Activated effector memory CD4-positive, alpha-beta T cell treated with Interleukin-2 at 50 U/mL for 16 hours (primary cell): ENCODE measurements around the gene KIAA1328.
A peak's percentile ranks its signal among the peaks of the same experiment; 100 is the strongest.
"Not testable (repeated sequence)": the region's sequence is repeated elsewhere in the genome, so short reads cannot be mapped to it uniquely, and the experiment has no call there.

ENCODE experiments used
- DNase-seq: peaks from one replicate; pipeline ENCODE4 v3.0.0-alpha.2; 2020

Gene KIAA1328

GRCh38 chr18:36828630-36829361, at the start of gene KIAA1328, which contains the start of gene TPGS2:
Gene KIAA1328 (plus strand): TSS chr18:36829127. CDS start chr18:36829139, 12 bp downstream.
Gene TPGS2 (minus strand): TSS chr18:36829002. CDS start chr18:36828767, 235 bp downstream.
- peak; percentile 85 for DNase-seq

DNA sequence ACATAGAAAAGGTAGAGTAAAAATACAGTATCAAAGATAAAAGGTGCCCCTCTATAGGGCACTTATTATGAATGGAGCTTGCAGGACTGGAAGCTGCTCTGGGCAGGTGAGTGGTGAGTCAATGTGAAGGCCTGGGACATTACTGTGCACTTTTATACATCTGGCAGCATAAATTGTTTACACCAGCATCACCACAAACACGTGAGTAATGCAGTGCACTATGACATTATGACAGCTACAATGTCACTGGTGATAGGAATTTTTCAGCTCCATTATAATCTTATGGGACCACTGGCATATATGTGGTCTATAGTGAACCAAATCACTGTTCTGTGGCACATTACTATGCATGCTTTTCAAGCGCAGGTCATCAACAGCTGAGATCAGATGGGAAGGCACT, 48.2 kb upstream of the KIAA1328 start:
- DNase-seq: no peak

GRCh38 chr18:36782710-36783109, 46.2 kb upstream of the KIAA1328 start:
- no peak for DNase-seq

GRCh38 chr18:36783792-36784191, 45.1 kb upstream of the KIAA1328 start:
- no peak for DNase-seq

DNA sequence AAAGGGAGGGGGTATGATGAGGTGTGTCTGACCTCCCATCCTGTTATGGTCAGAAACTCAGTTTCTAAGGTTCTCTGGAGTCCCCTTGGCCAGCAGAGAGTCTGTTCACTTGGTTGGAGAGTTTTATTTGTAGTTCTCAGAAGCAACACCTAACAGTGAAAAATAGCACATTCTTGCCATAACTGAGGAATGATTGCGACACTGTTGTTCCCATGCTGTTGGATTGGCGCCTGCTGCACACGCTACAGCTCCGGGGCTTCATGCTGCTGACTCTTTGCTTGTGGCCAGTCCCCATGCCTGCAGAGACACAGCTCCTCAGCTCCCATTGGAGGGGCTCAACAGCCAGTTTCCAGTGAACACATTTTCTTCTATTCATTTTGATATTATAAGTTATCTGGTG, 42.2 kb upstream of the KIAA1328 start:
- DNase-seq: no peak

- DNase-seq: no peak
Measured at GRCh38 chr18:36792634-36793283, 36.2 kb upstream of the KIAA1328 start.

DNA sequence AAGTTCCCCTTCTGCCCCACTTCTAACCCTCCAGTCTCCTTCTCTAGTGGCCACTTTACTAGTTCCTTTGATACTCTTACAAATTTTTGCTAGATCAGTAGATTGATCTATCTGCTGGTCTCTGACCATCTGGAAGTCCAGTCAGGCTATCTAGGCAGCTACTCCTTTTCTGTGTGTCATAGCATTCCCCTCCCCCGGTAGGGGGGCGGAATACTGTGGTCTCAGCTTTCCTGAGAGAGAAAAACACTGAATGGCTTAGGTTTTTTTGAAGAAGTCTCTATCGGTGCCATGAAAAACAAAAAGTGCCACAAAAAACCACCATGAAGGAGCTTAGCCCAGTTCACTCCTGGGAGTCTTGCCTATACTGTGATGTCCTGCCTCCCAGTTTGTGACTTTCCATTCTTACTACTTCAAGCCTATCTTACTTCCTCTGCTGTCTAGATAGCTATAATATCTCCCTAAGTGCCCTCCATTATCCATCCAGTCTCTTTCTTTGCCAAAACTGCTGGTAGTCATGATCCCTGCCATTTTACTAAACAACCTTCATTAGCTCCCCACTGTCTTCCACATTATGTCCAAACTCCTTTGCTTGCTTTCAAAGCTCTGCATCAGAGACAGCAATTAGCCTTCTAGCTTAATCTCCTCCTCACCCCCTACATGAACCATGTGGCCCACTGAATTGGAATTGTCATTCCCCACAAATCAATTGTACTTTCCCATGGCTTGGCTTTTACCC, 30.0 kb upstream of the KIAA1328 start:
- no peak for DNase-seq

DNA sequence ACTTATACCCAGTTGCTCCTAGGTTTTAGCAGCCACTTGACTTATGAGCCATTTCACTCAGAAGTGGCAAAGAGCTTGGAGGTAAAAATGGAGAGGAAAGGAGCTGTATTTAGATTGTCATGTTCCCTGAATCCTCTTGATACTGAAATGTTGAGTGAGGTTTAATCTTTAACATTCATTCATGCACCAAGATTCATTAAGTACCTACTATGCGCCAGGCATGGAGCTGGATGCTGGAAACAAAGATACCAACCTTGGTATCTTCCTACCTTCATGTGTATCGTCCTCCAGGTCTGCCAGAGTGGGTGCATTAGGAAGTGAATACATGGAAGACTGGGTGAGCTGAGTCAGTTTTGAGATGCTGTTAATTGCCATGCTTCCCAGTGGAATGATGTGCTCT, 23.8 kb upstream of the KIAA1328 start:
- no peak for DNase-seq

DNA sequence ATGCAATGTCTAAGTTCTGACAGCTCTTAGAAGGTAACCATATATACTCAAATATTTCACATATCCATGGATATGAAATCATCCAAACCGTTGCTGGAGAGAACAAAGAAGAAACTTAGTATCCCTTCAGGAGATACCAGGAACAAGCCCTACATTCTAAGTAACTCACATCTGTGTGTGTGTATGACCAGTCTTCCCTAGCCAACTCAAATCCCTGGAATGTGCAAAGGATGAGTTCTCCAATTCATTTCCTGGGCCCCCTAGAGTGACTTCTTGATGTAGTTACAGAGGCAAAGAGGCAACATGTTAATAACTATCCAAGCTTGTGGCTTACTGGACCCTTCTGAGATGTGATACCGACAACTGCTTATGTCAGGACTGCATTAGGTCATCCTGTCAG, 20.2 kb upstream of the KIAA1328 start:
- no peak for DNase-seq

DNA sequence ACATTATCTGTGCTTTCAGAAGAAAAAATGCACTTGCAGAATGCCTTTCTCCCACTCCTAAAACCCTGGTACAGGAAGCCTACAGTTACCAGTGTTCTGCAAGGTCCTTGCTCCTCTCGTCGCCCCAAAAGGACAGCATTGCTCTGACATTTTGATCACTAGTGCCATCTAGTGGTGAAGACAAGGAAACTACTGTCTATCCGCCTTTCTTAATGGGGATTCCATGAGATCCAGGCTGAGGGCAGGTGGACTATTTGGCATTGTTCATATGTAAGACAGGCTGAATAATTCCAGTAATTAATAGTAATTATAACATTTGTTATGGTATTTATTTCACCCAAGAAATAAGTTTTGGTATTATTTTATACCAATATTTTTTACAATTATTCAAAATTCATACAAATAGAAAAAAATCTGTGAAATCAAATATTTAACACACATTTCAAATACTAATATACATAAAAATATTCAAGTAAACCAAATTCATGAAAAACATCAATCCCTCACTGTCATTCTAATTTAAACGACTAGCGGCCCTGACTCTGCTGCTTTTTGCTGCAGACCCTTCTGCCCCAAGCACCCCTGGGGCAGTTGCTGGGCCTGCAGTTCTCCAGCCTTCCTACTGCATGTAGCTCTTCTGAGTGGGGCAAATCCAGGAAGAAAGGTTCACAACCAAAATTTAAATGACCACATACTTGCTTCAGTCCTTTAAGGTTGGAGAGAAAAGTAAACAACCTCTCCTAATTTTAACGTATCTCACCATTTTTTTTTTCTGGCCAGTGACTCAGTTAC, 19.1 kb upstream of the KIAA1328 start:
- peak; percentile 4 for DNase-seq

GRCh38 chr18:36811430-36811829, 17.5 kb upstream of the KIAA1328 start:
- DNase-seq: no peak

DNA sequence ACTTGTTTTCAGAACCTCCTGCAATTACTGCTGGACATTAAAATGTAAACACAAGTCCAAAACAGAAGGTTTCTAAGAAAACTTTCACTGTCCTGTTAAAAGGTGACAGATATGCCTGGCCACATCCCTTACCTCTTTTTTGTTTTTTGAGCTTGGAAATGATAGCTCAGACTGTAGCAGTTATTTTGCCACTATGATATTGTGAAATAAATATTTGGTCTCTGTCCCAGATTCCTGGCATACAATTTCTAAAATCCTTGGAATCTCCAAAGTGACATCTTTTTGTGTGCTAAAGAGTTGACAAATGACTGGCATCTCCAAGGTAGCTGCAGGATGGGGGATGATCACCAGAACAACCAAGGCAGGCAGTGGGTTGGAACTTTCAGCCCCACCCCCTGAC, 17.0 kb upstream of the KIAA1328 start:
- no peak for DNase-seq

DNA sequence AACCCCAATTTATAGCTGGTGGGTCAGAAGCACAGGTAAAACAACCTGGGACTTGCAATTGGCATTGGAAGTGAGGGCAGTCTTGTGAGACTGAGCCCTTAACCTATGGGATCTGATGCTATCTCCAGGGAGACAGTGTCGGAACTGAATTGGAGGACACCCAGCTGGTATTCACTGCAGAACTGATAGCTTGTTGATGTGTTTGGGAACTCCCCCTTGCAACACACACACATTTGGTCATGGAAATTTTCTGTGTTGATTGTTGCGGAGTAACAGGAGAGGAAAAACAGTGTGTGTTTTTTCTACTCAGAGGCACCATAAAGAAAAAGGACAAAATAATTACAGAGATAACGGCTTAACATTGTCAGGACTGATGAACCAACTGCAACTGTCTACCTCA, 16.2 kb upstream of the KIAA1328 start:
- no peak for DNase-seq

DNA sequence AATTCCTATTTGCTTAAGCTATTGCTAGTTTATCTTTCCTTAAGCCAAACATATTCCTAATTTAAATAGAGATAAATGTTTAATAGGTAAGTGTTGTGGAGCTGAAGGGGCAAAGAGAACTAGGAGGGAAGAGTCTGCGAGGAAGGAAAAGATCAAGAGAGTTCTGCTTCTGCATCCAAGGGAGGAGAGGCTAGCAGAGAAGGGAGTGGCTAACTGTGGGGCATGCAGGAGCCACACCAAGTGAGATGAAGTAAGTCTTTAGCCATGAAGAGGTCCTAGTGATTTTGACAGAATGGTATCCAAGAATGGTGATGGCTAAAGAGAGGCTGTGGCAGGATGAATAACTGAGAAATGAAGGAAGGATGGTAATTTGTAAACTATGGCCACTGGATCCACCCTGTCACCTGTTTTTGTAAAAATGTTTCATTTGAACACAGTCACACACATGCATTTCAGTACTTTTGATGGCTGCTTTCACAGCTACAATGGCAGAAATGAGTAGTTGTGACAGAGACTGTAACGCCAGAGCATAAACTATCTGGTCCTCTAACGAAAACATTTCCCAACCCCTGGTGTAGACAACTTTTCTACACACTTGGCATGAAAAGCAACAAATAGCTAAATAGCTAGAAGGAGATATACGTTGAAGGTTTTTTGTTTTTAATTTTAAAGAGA, 15.7 kb upstream of the KIAA1328 start:
- DNase-seq: no peak

GRCh38 chr18:36813824-36814223, 15.1 kb upstream of the KIAA1328 start:
- no peak for DNase-seq

DNA sequence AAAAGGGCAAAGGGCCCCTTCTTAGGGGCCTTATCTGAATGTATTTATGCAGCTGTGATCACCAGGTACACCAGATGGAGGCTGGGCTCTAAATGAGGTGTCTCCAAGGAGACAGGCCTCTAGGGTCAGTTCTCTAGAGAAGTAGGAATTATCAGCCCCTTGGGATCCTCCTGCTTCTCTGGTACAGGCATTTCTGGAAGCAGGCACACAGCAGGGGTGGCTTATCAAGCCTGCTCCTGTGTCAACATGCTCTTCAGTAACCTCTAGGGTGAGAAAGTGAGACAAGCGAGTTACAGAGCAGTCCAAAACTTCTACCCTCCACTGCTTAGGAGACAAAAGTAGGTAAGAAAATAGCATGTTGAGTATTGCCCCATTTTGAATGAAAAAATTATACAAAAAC, 13.9 kb upstream of the KIAA1328 start:
- no peak for DNase-seq

- DNase-seq: not testable (repeated sequence)
Measured at GRCh38 chr18:36816096-36816495, 12.8 kb upstream of the KIAA1328 start.

DNA sequence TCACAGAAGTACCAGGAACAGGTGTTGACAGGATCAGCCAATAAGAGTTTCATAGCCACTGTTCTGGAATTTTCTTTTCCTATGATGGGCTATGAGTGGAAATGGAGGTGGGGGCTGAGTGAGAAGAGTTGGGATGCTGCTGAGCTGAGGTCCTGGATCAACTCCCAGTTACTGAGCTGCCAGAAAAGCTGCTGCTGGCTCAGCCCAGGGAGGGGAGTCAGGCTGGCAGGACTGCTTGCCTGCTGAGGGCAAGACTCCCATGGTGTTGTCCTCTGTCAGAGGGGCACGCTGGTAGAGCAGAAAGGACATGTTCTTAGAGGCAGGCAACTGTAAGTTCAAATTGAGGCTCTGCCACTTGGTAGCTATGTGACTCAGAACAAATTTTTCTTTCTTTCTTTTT, 11.9 kb upstream of the KIAA1328 start:
- DNase-seq: no peak

GRCh38 chr18:36818652-36819051, 10.3 kb upstream of the KIAA1328 start:
- no peak for DNase-seq

DNA sequence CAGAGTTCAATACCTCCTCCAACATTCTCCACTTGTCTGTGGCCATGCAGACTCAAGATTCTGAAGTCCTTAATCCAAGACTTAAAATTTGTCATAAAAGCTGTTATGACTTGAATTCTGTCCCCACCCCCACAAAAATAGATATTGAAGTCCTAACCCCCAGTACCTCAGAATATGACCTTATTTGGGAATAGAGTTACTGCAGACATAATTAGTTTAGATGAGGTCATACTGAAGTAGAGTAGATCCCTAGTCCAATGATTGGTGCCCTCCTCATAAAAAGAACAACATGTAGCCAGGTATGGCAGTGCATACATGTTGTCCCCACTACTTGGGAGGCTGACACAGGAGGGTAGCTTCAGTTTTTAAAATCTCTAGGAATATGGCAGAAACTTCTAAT, 9.3 kb upstream of the KIAA1328 start:
- no peak for DNase-seq

DNA sequence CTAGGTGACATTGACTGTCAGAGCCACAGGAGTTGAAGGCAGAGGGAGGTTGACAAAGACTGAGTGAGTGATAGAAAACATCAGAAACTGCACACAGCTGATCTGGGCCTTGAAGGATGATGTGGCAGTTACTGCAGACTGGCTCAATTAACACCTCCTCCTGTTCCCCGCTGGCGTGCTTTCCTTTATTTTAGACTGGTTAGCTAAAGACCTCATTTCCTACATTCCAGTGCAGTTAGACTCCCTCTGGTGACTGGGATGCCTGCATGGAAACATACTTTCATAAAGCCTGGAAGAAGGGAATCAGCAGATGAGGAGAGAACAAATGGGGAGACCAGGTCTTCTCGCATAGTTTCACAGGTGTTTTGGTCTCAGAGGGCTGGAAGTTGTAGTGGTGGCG, 7.2 kb upstream of the KIAA1328 start:
- DNase-seq: no peak

- no peak for DNase-seq
Measured at GRCh38 chr18:36825526-36825925, 3.4 kb upstream of the KIAA1328 start.
